NB4 (cell line): ENCODE results near the gene PERCC1.
"Not testable (repeated sequence)": the region's sequence is repeated elsewhere in the genome, so short reads cannot be mapped to it uniquely, and the experiment has no call there.

Source experiments
- DNase-seq: peaks from one replicate; pipeline ENCODE4 v3.0.0; 2010; ENCODE audit warnings: low read depth
- H3K4me3 ChIP-seq: one replicate; pipeline ENCODE4 v1.5.1; 2011; ENCODE audit warnings: mild to moderate bottlenecking, low read depth, low read length, moderate library complexity
- MYC ChIP-seq: IDR thresholded peaks from 2 replicates; pipeline ENCODE4 v1.6.1; 2011; ENCODE audit warnings: low read depth, low read length
- POLR2A ChIP-seq: IDR thresholded peaks from 2 replicates; pipeline ENCODE4 v1.6.1; 2011; ENCODE audit warnings: mild to moderate bottlenecking; ENCODE audit not compliant: insufficient read length; ENCODE audit errors: extremely low read depth
- TF ChIP-seq, protein P1 (sequence below): IDR thresholded peaks from one replicate; pipeline ENCODE4 v1.5.1; 2012; ENCODE audit warnings: low read depth, low read length
- TF ChIP-seq, protein P2 (sequence below): IDR thresholded peaks from 2 replicates; pipeline ENCODE4 v1.6.1; 2011; ENCODE audit warnings: low read depth, low read length

PERCC1 gene

DNA sequence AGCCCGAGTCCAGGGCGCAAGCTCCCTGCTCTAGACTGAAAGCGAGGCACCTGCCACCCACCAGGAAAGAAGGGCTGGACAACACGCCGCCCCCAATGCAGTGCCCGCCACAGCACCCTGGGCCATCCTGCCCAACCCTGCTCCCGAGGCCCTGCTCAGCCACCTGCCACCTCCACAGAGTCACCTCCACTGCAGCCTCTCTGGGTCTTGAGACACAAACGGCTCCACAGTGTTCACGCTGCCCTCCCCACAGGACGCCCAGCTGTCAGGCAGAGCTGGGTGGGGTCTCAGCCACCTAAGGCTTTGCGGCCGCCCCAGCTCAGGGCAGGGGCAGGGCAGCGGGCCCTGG is 34.7 kb downstream of the PERCC1 start:
- TF ChIP-seq, protein P1, sequence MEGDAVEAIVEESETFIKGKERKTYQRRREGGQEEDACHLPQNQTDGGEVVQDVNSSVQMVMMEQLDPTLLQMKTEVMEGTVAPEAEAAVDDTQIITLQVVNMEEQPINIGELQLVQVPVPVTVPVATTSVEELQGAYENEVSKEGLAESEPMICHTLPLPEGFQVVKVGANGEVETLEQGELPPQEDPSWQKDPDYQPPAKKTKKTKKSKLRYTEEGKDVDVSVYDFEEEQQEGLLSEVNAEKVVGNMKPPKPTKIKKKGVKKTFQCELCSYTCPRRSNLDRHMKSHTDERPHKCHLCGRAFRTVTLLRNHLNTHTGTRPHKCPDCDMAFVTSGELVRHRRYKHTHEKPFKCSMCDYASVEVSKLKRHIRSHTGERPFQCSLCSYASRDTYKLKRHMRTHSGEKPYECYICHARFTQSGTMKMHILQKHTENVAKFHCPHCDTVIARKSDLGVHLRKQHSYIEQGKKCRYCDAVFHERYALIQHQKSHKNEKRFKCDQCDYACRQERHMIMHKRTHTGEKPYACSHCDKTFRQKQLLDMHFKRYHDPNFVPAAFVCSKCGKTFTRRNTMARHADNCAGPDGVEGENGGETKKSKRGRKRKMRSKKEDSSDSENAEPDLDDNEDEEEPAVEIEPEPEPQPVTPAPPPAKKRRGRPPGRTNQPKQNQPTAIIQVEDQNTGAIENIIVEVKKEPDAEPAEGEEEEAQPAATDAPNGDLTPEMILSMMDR, result no peak
- TF ChIP-seq MYC, result no peak
- no peak for TF ChIP-seq POLR2A
- TF ChIP-seq, protein P2, sequence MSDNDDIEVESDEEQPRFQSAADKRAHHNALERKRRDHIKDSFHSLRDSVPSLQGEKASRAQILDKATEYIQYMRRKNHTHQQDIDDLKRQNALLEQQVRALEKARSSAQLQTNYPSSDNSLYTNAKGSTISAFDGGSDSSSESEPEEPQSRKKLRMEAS, result no peak
- no peak for DNase-seq
- no peak overlapping the region for H3K4me3 ChIP-seq

DNA sequence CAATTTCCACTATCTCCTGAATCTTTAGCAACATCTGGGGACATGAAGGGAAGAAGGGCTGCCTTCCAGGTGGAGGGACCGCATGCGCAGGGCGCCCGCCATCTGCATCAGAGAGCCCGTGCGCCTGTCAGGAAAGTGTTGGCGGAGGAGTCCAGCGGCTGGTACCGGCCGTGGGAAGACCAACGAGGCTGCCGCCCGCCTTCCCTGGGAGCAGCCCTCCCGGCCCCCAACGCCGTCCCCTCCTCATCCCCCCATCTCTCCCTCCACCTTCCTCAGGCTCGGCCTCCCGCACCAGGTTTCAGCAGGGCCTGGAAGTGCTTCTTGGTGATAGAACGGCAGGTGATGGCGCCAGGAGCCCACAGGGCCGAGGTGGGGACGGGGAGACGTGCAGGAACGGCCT is 35.2 kb downstream of the PERCC1 start:
- no peak overlapping the region for H3K4me3 ChIP-seq
- no peak for DNase-seq
- TF ChIP-seq, protein P1, result no peak
- no peak for TF ChIP-seq MYC
- TF ChIP-seq POLR2A, result no peak
- TF ChIP-seq, protein P2, result no peak

DNA sequence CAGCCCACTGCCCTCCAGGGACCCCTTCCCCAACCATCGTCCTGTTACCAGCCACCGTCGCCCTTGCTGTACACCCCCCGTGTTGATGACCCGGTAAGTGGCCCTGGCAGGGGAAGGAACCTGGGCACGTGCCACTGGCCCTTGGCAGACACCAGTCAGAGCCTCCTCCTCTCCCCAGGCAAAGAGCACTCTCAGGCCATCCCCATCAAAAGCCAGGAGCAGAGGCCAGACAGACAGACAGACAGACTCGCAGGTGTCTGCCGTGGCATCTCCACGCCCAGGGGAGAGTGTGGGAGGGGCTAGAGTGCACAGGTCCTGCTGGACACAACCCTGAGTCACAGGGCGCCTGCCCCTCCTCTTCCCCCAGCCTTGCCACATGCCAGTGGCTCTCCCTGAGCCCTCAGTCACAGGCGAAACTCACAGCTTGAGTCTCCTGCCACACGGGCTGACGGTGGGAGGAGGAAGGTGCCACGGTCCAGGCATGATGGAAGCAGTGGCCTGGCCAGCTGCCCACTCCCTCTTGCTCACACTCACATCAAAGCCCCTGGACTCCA is 36.2 kb downstream of the PERCC1 start:
- TF ChIP-seq, protein P2, result no peak
- TF ChIP-seq POLR2A, result no peak
- H3K4me3 ChIP-seq, result no peak overlapping the region
- no peak for DNase-seq

- no peak for DNase-seq
- TF ChIP-seq, protein P2, result no peak
- TF ChIP-seq MYC, result no peak
- no peak overlapping the region for H3K4me3 ChIP-seq
Measured at GRCh38 chr16:1468426-1468810, 37.5 kb downstream of the PERCC1 start.

GRCh38 chr16:1469141-1469540 is 38.3 kb downstream of the PERCC1 start:
- peak overlapping the region; percentile 81 for H3K4me3 ChIP-seq
- not testable (repeated sequence) for DNase-seq

- peak; percentile 91 for DNase-seq
- TF ChIP-seq MYC, result peak; percentile 8; the same call in 1 of the 2 replicates
- TF ChIP-seq, protein P2, result no peak
- peak; percentile 54 for TF ChIP-seq POLR2A
- peak overlapping the region; percentile 81 for H3K4me3 ChIP-seq
Measured at GRCh38 chr16:1469693-1470201, 38.9 kb downstream of the PERCC1 start.

GRCh38 chr16:1470481-1471251 is 39.8 kb downstream of the PERCC1 start:
- TF ChIP-seq POLR2A (peak; percentile 39), MYC (no peak; the same call in 1 of the 2 replicates)
- peak overlapping the region; percentile 81 for H3K4me3 ChIP-seq
- peak; percentile 84 for DNase-seq

GRCh38 chr16:1471569-1472194 is 40.8 kb downstream of the PERCC1 start:
- TF ChIP-seq MYC (peak; percentile 30; the same call in 1 of the 2 replicates), POLR2A (peak; percentile 43)
- TF ChIP-seq, protein P2, result no peak
- TF ChIP-seq, protein P1, result no peak
- peak; percentile 74 for DNase-seq
- peak overlapping the region; percentile 81 for H3K4me3 ChIP-seq
